ENCODE results near the gene RMND1. TPM values are rescaled to one million over a fixed set of nuclear protein-coding genes. Genes with fewer than 3 reads are reported as not detected.

Gene RMND1
- total and polyA plus RNA-seq, 9 of the 15 experiments (the other 6 are each of a cell fraction or from before 2014, with no cell fraction given), result 26.9 to 47.8 (median 36.2) TPM

GRCh38 chr6:151390276-151390850 is 61.6 kb downstream of the RMND1 start (continued):
- no peak for TF ChIP-seq SMARCA5 (IDR thresholded peaks at IDR 0.05)
- no peak; the same call in 1 of the 2 replicates for TF ChIP-seq NFIC (IDR thresholded peaks at IDR 0.05)
- TF ChIP-seq MCM3 (IDR thresholded peaks at IDR 0.05), result no peak
- TF ChIP-seq KAT2B (IDR thresholded peaks at IDR 0.05; ENCODE audit: low read depth, low read length), result no peak
- TF ChIP-seq, protein P1, sequence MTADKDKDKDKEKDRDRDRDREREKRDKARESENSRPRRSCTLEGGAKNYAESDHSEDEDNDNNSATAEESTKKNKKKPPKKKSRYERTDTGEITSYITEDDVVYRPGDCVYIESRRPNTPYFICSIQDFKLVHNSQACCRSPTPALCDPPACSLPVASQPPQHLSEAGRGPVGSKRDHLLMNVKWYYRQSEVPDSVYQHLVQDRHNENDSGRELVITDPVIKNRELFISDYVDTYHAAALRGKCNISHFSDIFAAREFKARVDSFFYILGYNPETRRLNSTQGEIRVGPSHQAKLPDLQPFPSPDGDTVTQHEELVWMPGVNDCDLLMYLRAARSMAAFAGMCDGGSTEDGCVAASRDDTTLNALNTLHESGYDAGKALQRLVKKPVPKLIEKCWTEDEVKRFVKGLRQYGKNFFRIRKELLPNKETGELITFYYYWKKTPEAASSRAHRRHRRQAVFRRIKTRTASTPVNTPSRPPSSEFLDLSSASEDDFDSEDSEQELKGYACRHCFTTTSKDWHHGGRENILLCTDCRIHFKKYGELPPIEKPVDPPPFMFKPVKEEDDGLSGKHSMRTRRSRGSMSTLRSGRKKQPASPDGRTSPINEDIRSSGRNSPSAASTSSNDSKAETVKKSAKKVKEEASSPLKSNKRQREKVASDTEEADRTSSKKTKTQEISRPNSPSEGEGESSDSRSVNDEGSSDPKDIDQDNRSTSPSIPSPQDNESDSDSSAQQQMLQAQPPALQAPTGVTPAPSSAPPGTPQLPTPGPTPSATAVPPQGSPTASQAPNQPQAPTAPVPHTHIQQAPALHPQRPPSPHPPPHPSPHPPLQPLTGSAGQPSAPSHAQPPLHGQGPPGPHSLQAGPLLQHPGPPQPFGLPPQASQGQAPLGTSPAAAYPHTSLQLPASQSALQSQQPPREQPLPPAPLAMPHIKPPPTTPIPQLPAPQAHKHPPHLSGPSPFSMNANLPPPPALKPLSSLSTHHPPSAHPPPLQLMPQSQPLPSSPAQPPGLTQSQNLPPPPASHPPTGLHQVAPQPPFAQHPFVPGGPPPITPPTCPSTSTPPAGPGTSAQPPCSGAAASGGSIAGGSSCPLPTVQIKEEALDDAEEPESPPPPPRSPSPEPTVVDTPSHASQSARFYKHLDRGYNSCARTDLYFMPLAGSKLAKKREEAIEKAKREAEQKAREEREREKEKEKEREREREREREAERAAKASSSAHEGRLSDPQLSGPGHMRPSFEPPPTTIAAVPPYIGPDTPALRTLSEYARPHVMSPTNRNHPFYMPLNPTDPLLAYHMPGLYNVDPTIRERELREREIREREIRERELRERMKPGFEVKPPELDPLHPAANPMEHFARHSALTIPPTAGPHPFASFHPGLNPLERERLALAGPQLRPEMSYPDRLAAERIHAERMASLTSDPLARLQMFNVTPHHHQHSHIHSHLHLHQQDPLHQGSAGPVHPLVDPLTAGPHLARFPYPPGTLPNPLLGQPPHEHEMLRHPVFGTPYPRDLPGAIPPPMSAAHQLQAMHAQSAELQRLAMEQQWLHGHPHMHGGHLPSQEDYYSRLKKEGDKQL (CRISPR knock-in tag; IDR thresholded peaks at IDR 0.05; ENCODE audit: borderline replicate concordance), result no peak
- no peak for TF ChIP-seq LARP7 (IDR thresholded peaks at IDR 0.05)
- TF ChIP-seq FOXA3 (CRISPR knock-in tag; conservative IDR thresholded peaks at IDR 0.05 in 1 of 2, IDR thresholded peaks at IDR 0.05 in 1 of 2), result no peak
- no peak for TF ChIP-seq RHOXF2B (CRISPR knock-in tag; conservative IDR thresholded peaks at IDR 0.05)
- no peak for TF ChIP-seq SMAD2 (IDR thresholded peaks at IDR 0.05; ENCODE audit: low read depth, low read length)
- no peak for TF ChIP-seq ZNF655 (CRISPR knock-in tag; IDR thresholded peaks at IDR 0.05)
- TF ChIP-seq NR3C1 (CRISPR knock-in tag; IDR thresholded peaks at IDR 0.05), result no peak
- TF ChIP-seq CREB5 (CRISPR knock-in tag; IDR thresholded peaks at IDR 0.05), result no peak
- peak in 1 of 2 experiments; percentile 40; a peak in 1 of 4 replicates for TF ChIP-seq TRIM24 (IDR thresholded peaks at IDR 0.05)
- no peak for TF ChIP-seq CSDE1 (IDR thresholded peaks at IDR 0.05)
- TF ChIP-seq ZNF778 (CRISPR knock-in tag; IDR thresholded peaks at IDR 0.05), result no peak
- no peak for TF ChIP-seq MYNN (IDR thresholded peaks at IDR 0.05)
- no peak for TF ChIP-seq MYNN (CRISPR knock-in tag; IDR thresholded peaks at IDR 0.05)
- TF ChIP-seq, protein P2, sequence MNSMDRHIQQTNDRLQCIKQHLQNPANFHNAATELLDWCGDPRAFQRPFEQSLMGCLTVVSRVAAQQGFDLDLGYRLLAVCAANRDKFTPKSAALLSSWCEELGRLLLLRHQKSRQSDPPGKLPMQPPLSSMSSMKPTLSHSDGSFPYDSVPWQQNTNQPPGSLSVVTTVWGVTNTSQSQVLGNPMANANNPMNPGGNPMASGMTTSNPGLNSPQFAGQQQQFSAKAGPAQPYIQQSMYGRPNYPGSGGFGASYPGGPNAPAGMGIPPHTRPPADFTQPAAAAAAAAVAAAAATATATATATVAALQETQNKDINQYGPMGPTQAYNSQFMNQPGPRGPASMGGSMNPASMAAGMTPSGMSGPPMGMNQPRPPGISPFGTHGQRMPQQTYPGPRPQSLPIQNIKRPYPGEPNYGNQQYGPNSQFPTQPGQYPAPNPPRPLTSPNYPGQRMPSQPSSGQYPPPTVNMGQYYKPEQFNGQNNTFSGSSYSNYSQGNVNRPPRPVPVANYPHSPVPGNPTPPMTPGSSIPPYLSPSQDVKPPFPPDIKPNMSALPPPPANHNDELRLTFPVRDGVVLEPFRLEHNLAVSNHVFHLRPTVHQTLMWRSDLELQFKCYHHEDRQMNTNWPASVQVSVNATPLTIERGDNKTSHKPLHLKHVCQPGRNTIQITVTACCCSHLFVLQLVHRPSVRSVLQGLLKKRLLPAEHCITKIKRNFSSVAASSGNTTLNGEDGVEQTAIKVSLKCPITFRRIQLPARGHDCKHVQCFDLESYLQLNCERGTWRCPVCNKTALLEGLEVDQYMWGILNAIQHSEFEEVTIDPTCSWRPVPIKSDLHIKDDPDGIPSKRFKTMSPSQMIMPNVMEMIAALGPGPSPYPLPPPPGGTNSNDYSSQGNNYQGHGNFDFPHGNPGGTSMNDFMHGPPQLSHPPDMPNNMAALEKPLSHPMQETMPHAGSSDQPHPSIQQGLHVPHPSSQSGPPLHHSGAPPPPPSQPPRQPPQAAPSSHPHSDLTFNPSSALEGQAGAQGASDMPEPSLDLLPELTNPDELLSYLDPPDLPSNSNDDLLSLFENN (IDR thresholded peaks at IDR 0.05; ENCODE audit: low read depth in 2 of 2, low read length in 2 of 2), result no peak
- TF ChIP-seq RBM22 (IDR thresholded peaks at IDR 0.05; ENCODE audit: low read depth, low read length, poor library complexity, severe bottlenecking), result peak; percentile 8

Measured in K562 (cell line).